ENCODE data around the gene NAPSA. TPM values are rescaled to one million over a fixed set of nuclear protein-coding genes. Genes with fewer than 3 reads are reported as not detected.

Gene NAPSA
- total and polyA plus RNA-seq, 2 donors (not counting 3 experiments of a cell fraction or from before 2014, with no cell fraction given), result 0.19 TPM; not detected in 1

- intact Hi-C loops (cut with micrococcal nuclease) (loop anchor here (1.0 kb wide), 6 partner anchors 8 to 507 kb away; partner anchors contain the start of genes AKT1S1, JOSD2, NR1H2 and TBC1D17), dilution Hi-C loops (cut with MboI; ENCODE audit: extremely low pct_ligation_motif_present, low sequenced_read_pairs) (no loop called here)
- Histone ChIP-seq H3K9me3 (replicated peaks; ENCODE audit: control insufficient read depth, insufficient read depth, low read length) (no peaks in the 10 kb centered on the region), H3K36me3 (ENCODE audit: control insufficient read depth in 2 of 2, extremely low read depth in 1 of 2, insufficient read depth in 2 of 2, low read length in 2 of 2) (peaks cover 0 to 22% of the 10 kb centered on the region in 2 experiments), H4K20me1 (replicated peaks; ENCODE audit: control insufficient read depth, extremely low read depth, insufficient read depth, low read length) (no peaks in the 10 kb centered on the region), H3K79me2 (ENCODE audit: control insufficient read depth, insufficient read depth, low read length) (peaks cover 27% of the 10 kb centered on the region), H3K4me1 (ENCODE audit: control insufficient read depth, extremely low read depth, insufficient read depth, low read length) (peaks cover 16% of the 10 kb centered on the region), H2AFZ (ENCODE audit: low read depth, low read length) (peak within 1 kb of the TSS; percentile 71), H3K9me1 (replicated peaks; ENCODE audit: control insufficient read depth, extremely low read depth, insufficient read depth, low read length) (no peaks in the 10 kb centered on the region), H3K27ac (ENCODE audit: insufficient read depth, low read depth, low read length) (peak within 1 kb of the TSS; percentile 63), H3K4me3 (replicated peaks in 1 of 3; ENCODE audit: insufficient read depth in 1 of 3, low read depth in 1 of 3, low read length in 3 of 3) (peak within 1 kb of the TSS; percentile 71 to 94 (median 80)), H3K9ac (replicated peaks; ENCODE audit: extremely low read depth, insufficient read depth, low read length) (peak within 1 kb of the TSS; percentile 86), H3K4me2 (ENCODE audit: insufficient read depth, low read length) (peak within 1 kb of the TSS; percentile 98), H3K27me3 (ENCODE audit: control insufficient read depth in 2 of 2, insufficient read depth in 2 of 2, low read length in 2 of 2) (no peaks in the 10 kb centered on the region)
- ChIA-PET CTCF (interaction anchor here (0.9 to 1.9 kb wide), 8 partner anchors 14 to 83 kb away, joined by 3 to 12 read pairs (median 4); partner anchors contain the start of gene KCNC3), POLR2A (interaction anchor here (1.4 kb wide), 1 partner anchor 8 kb away, joined by 4 read pairs; the partner anchor contains the start of gene NR1H2)
- DNase-seq (ENCODE audit: low read depth, low spot score) (peak; percentile 99), FAIRE-seq (peak; percentile 97)
- no TSS peak for BruUV-seq (replicated peaks)
- TF ChIP-seq CTCF (IDR thresholded peaks at IDR 0.05; ENCODE audit: extremely low read depth in 1 of 2, insufficient read depth in 1 of 2, low read depth in 1 of 2, low read length in 2 of 2) (no peak), EZH2 (IDR thresholded peaks at IDR 0.05; ENCODE audit: borderline replicate concordance, low read depth, low read length, severe bottlenecking) (no peak), MYC (IDR thresholded peaks at IDR 0.05; ENCODE audit: low read depth, low read length) (peak; percentile 30), POLR2AphosphoS5 (IDR thresholded peaks at IDR 0.05; ENCODE audit: insufficient read depth, low read depth, low read length) (peak; percentile 30), JUN (IDR thresholded peaks at IDR 0.05; ENCODE audit: borderline replicate concordance, insufficient read depth, insufficient read length, low read depth) (no peak), POLR2A (IDR thresholded peaks at IDR 0.05; ENCODE audit: low read depth, low read length) (peak; percentile 79), GATA2 (IDR thresholded peaks at IDR 0.05; ENCODE audit: insufficient read depth, insufficient read length, low read depth, low read length) (no peak), FOS (IDR thresholded peaks at IDR 0.05; ENCODE audit: borderline replicate concordance, insufficient read depth, low read length) (no peak)
- TF ChIP-seq, protein P1, sequence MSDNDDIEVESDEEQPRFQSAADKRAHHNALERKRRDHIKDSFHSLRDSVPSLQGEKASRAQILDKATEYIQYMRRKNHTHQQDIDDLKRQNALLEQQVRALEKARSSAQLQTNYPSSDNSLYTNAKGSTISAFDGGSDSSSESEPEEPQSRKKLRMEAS (IDR thresholded peaks at IDR 0.05; ENCODE audit: insufficient read depth, insufficient read length), result peak; percentile 61
These were observed 18.6 kb upstream of the NAPSA start, which contains the start of gene POLD1 for GRCh38 chr19:50383852-50384684. POLD1 (plus strand) TSS chr19:50384347; CDS start chr19:50398852, 14,505 bp downstream.

Measured in endothelial cell of umbilical vein (primary cell).